ENCODE data around the gene LRP6. TPM values are rescaled to one million over a fixed set of nuclear protein-coding genes. Genes with fewer than 3 reads are reported as not detected.

LRP6 gene
- total and polyA plus RNA-seq, 3 donors from 2014 or later: 11.5 to 42.6 (median 39.3) TPM

- WGBS, 2 donors: 72 to 74% methylated on average over 6 of the region's 6 CpGs
- no peak for DNase-seq
- intact Hi-C loops (cut with DNase I; ENCODE audit: low total_unique reads): no loop called here
- H3K27ac ChIP-seq: no peak overlapping the region
- H3K4me1 ChIP-seq: no peaks in the 10 kb centered on the region
- H3K4me3 ChIP-seq: no peak overlapping the region
- TF ChIP-seq POLR2A (IDR thresholded peaks at IDR 0.05): no peak
- TF ChIP-seq CTCF (IDR thresholded peaks at IDR 0.05): no peak
- H3K9me3 ChIP-seq: no peaks in the 10 kb centered on the region
- H3K36me3 ChIP-seq (ENCODE audit: low read depth, missing control alignments): no peaks in the 10 kb centered on the region
- no peaks in the 10 kb centered on the region for H3K27me3 ChIP-seq
Observed at GRCh38 chr12:12099102-12099501, 167.7 kb downstream of the LRP6 start.

GRCh38 chr12:12098691-12099015, 168.2 kb downstream of the LRP6 start:
- H3K4me3 ChIP-seq: no peak overlapping the region
- no peaks in the 10 kb centered on the region for H3K27me3 ChIP-seq
- TF ChIP-seq POLR2A (IDR thresholded peaks at IDR 0.05): no peak
- TF ChIP-seq CTCF (IDR thresholded peaks at IDR 0.05): no peak
- 81 to 86% methylated on average over 3 of the region's 3 CpGs for WGBS, 2 donors
- no peak overlapping the region for H3K27ac ChIP-seq
- H3K4me1 ChIP-seq: no peaks in the 10 kb centered on the region
- H3K9me3 ChIP-seq: no peaks in the 10 kb centered on the region
- DNase-seq: no peak
- no peaks in the 10 kb centered on the region for H3K36me3 ChIP-seq (ENCODE audit: low read depth, missing control alignments)
- intact Hi-C loops (cut with DNase I; ENCODE audit: low total_unique reads): no loop called here

DNA sequence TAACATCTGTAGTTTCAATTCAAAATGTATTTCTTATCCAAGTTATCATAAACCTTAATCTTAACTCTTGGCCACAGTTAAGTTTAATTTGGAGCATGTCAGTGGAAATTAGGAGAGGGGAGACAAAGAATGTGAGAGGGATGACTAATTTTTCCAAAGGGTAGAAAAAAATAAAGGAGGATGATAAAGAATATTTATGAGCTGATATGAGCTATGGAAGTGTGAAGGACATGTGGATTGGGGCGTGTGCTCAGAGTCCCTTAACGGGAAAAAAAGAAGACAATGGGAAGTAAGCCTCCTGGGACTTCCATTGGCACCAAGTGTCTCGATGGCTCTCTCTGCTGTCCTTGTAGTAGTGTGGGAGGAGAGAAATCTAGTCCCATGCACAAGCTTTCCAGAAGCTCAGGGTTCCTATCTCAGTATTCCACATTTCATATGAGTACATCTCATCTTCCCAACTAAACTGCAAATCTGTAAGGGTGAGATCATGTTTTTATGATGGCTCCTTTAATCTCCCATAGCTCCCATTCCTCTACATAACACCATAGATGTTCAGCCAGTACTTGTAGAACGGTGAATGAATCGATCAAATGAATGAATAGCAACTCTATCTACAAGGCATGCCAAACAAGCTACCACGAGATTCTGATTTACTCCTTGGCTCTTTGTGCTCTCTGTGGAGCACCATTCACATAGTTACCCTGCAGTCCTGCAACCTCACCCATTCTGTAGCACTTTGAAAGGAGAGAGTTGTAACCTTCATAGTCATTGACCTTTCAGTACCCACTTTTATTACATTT, 168.8 kb downstream of the LRP6 start:
- intact Hi-C loops (cut with DNase I; ENCODE audit: low total_unique reads): no loop called here
- TF ChIP-seq POLR2A (IDR thresholded peaks at IDR 0.05): no peak
- no peak for TF ChIP-seq CTCF (IDR thresholded peaks at IDR 0.05)
- no peak overlapping the region for H3K27ac ChIP-seq
- DNase-seq: no peak
- H3K27me3 ChIP-seq: no peaks in the 10 kb centered on the region
- no peaks in the 10 kb centered on the region for H3K4me1 ChIP-seq
- 61 to 71% methylated on average over 6 of the region's 6 CpGs for WGBS, 2 donors
- H3K9me3 ChIP-seq: no peaks in the 10 kb centered on the region
- no peak overlapping the region for H3K4me3 ChIP-seq
- H3K36me3 ChIP-seq (ENCODE audit: low read depth, missing control alignments): no peaks in the 10 kb centered on the region

- whole genome bisulfite sequencing, 2 donors: 78 to 87% methylated on average over 3 of the region's 3 CpGs
- H3K4me3 ChIP-seq: no peak overlapping the region
- intact Hi-C loops (cut with DNase I; ENCODE audit: low total_unique reads): no loop called here
- no peak overlapping the region for H3K27ac ChIP-seq
- no peaks in the 10 kb centered on the region for H3K27me3 ChIP-seq
- no peaks in the 10 kb centered on the region for H3K36me3 ChIP-seq (ENCODE audit: low read depth, missing control alignments)
- no peaks in the 10 kb centered on the region for H3K4me1 ChIP-seq
- TF ChIP-seq CTCF (IDR thresholded peaks at IDR 0.05) (no peak), POLR2A (IDR thresholded peaks at IDR 0.05) (no peak)
- no peaks in the 10 kb centered on the region for H3K9me3 ChIP-seq
- no peak for DNase-seq
Observed at GRCh38 chr12:12095021-12095420, 171.8 kb downstream of the LRP6 start.

GRCh38 chr12:12094481-12094880, 172.4 kb downstream of the LRP6 start:
- Histone ChIP-seq H3K4me3 (no peak overlapping the region), H3K4me1 (no peaks in the 10 kb centered on the region), H3K9me3 (no peaks in the 10 kb centered on the region), H3K27me3 (no peaks in the 10 kb centered on the region), H3K27ac (no peak overlapping the region), H3K36me3 (ENCODE audit: low read depth, missing control alignments) (no peaks in the 10 kb centered on the region)
- TF ChIP-seq CTCF (IDR thresholded peaks at IDR 0.05) (no peak), POLR2A (IDR thresholded peaks at IDR 0.05) (no peak)
- WGBS, 2 donors: 86 to 100% methylated on average over 3 to 4 of the region's 4 CpGs
- intact Hi-C loops (cut with DNase I; ENCODE audit: low total_unique reads): no loop called here
- no peak for DNase-seq
